Parathyroid adenoma (tissue), 2 donors: Measurements from ENCODE around the gene VAPB.

Experiments
- H2AFZ ChIP-seq: fragments of 300-600 bp; sonication (generic); one replicate; pipeline ENCODE4 v1.7.0; 2017; ENCODE audit warnings: antibody characterized with exemption, mild to moderate bottlenecking
- H3K27ac ChIP-seq: fragments of 300-600 bp; sonication (generic); one replicate; pipeline ENCODE4 v1.7.0; 2017
- H3K27me3 ChIP-seq: fragments of 300-600 bp; sonication (generic); one replicate; pipeline ENCODE4 v1.7.0; 2017; ENCODE audit warnings: low read length; ENCODE audit not compliant: control insufficient read depth, insufficient read depth
- H3K36me3 ChIP-seq: fragments of 300-600 bp; sonication (generic); one replicate; pipeline ENCODE4 v1.7.0; 2017; ENCODE audit warnings: low read length; ENCODE audit not compliant: control insufficient read depth, insufficient read depth
- H3K4me1 ChIP-seq: fragments of 300-600 bp; sonication (generic); one replicate; pipeline ENCODE4 v1.7.0; 2017; ENCODE audit warnings: control low read depth
- H3K4me2 ChIP-seq: fragments of 300-600 bp; sonication (generic); one replicate; pipeline ENCODE4 v1.7.0; 2017; ENCODE audit warnings: low read length
- H3K4me3 ChIP-seq: fragments of 300-600 bp; sonication (generic); one replicate; pipeline ENCODE4 v1.7.0; 2017; ENCODE audit warnings: low read depth, low read length
- H3K79me2 ChIP-seq: fragments of 300-600 bp; sonication (generic); one replicate; pipeline ENCODE4 v1.7.0; 2017; ENCODE audit warnings: control low read depth
- H3K9ac ChIP-seq: fragments of 300-600 bp; sonication (generic); one replicate; pipeline ENCODE4 v1.7.0; 2017; ENCODE audit warnings: mild to moderate bottlenecking
- H3K9me3 ChIP-seq: fragments of 300-600 bp; sonication (generic); one replicate; pipeline ENCODE4 v1.7.0; 2017; ENCODE audit warnings: low read length; ENCODE audit not compliant: control insufficient read depth
- TF ChIP-seq, protein P1 (sequence below): fragments of 300-600 bp; sonication (generic); IDR thresholded peaks from one replicate; pipeline ENCODE4 v1.7.0; 2017; ENCODE audit warnings: antibody characterized with exemption, mild to moderate bottlenecking
- donor health status: primary hyperparathyroidism.

VAPB gene, protein sequence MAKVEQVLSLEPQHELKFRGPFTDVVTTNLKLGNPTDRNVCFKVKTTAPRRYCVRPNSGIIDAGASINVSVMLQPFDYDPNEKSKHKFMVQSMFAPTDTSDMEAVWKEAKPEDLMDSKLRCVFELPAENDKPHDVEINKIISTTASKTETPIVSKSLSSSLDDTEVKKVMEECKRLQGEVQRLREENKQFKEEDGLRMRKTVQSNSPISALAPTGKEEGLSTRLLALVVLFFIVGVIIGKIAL

DNA sequence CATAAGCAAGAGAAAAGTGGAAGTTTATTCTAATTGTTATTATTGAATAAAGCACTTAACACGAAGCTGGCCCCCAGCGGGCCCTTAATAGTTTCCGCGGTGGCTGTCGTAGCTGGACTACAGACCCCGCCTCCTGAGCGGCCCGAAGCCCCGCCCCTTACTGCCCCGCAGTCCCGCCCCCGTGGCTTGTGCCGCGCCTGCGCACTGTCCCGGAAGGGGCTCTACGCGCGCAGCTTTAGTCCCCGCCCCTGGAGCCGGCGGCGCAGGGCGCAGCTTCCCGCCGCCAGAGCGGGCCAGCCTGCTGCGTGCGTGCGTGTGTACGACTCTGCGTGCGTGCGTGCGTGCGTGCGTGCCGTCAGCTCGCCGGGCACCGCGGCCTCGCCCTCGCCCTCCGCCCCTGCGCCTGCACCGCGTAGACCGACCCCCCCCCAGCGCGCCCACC, at the start of gene VAPB:
TSS of gene VAPB (plus strand) at position 348 of the 442 bp plus-strand sequence. CDS start 231 bp downstream, outside the sequence.
- H2AFZ ChIP-seq, result peak within 1 kb of the TSS; percentile 93
- TF ChIP-seq, protein P1, sequence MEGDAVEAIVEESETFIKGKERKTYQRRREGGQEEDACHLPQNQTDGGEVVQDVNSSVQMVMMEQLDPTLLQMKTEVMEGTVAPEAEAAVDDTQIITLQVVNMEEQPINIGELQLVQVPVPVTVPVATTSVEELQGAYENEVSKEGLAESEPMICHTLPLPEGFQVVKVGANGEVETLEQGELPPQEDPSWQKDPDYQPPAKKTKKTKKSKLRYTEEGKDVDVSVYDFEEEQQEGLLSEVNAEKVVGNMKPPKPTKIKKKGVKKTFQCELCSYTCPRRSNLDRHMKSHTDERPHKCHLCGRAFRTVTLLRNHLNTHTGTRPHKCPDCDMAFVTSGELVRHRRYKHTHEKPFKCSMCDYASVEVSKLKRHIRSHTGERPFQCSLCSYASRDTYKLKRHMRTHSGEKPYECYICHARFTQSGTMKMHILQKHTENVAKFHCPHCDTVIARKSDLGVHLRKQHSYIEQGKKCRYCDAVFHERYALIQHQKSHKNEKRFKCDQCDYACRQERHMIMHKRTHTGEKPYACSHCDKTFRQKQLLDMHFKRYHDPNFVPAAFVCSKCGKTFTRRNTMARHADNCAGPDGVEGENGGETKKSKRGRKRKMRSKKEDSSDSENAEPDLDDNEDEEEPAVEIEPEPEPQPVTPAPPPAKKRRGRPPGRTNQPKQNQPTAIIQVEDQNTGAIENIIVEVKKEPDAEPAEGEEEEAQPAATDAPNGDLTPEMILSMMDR, result no peak
- peak within 1 kb of the TSS; percentile 74 for H3K4me3 ChIP-seq
- no peaks in the 10 kb centered on the region for H3K36me3 ChIP-seq
- no peaks in the 10 kb centered on the region for H3K27me3 ChIP-seq
- H3K4me2 ChIP-seq, result peak within 1 kb of the TSS; percentile 75
- H3K27ac ChIP-seq, result peak within 1 kb of the TSS; percentile 75
- peaks cover 8% of the 10 kb centered on the region for H3K4me1 ChIP-seq
- no peaks in the 10 kb centered on the region for H3K9me3 ChIP-seq
- peak within 1 kb of the TSS; percentile 77 for H3K9ac ChIP-seq
- H3K79me2 ChIP-seq, result peaks cover 42% of the 10 kb centered on the region

DNA sequence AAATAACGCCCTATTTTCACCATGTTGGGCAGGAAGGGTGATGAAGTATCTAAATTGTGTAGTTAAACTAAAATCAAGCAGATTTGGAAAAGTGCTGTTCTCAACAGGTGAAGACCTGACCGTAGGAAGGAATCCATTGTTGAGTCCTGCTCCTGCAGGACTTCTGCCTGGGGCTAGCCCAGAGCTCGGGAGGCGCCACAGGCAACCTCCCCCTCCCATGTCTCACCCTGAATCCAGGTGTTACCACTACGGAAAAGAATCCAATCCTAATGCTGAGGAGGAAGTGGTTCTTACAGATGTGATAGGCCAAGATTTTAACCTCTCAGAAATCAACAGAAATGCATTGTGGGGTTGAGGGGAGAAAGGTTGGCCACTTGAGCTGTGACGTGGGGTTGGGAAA, 49.3 kb upstream of the VAPB start:
- Histone ChIP-seq H3K9me3 (no peaks in the 10 kb centered on the region), H3K4me1 (peaks cover 16% of the 10 kb centered on the region), H3K36me3 (no peaks in the 10 kb centered on the region), H3K9ac (no peak overlapping the region), H3K79me2 (peaks cover 12% of the 10 kb centered on the region), H3K4me3 (no peak overlapping the region), H2AFZ (no peak overlapping the region), H3K27ac (no peak overlapping the region), H3K4me2 (no peak overlapping the region), H3K27me3 (no peaks in the 10 kb centered on the region)
- TF ChIP-seq, protein P1, result no peak

DNA sequence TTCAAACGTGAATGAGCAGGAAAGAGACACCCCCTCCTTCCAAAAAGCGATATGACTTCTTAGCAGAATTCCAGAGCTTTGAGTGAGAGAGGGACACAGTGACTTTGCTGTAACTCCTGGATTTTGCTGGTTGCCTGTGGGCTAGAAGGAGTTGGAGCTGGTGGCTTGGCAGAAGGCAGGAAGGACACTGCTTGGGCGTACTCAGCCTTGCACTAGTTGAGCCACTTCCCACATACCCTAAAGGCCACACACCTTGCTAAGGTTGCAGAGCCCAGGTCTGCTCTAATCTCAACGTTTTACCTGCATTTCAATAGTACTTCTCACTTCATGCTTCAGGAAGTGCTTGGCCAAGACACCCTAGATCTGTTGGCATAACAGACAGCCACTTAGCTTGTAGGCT, 48.9 kb upstream of the VAPB start:
- H3K36me3 ChIP-seq, result no peaks in the 10 kb centered on the region
- peaks cover 12% of the 10 kb centered on the region for H3K79me2 ChIP-seq
- TF ChIP-seq, protein P1, result no peak

DNA sequence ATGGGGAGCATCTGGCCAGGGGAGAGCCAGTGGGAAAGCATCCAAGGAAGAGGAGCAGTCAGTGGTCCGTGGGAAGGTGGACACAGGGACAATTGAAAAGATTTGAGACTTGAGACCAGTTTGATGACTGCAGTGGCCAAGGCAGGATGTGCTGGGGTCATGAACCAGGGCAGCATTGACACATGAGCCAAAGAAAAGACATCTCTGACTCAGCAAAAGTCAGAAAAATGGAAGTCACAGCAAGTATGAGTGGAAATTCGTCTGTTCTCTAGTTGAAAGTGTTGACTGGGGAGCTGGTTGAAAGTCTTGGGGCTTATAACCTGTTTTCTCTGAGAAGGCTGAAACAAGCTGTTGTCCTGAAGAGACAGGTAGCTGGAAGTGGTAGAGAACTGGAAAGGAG, 48.2 kb upstream of the VAPB start:
- Histone ChIP-seq H3K27me3 (no peaks in the 10 kb centered on the region), H3K4me2 (no peak overlapping the region), H3K36me3 (no peaks in the 10 kb centered on the region), H3K4me3 (no peak overlapping the region), H3K9me3 (no peaks in the 10 kb centered on the region), H3K27ac (no peak overlapping the region), H3K79me2 (peaks cover 12% of the 10 kb centered on the region), H3K4me1 (peaks cover 16% of the 10 kb centered on the region), H2AFZ (no peak overlapping the region), H3K9ac (no peak overlapping the region)
- TF ChIP-seq, protein P1, result no peak

More for the DNA sequence above, 48.9 kb upstream of the VAPB start:
- H3K4me1 ChIP-seq, result peaks cover 16% of the 10 kb centered on the region
- no peak overlapping the region for H2AFZ ChIP-seq
- H3K4me2 ChIP-seq, result no peak overlapping the region
- H3K27me3 ChIP-seq, result no peaks in the 10 kb centered on the region
- H3K9ac ChIP-seq, result no peak overlapping the region
- no peak overlapping the region for H3K4me3 ChIP-seq
- H3K27ac ChIP-seq, result no peak overlapping the region
- H3K9me3 ChIP-seq, result no peaks in the 10 kb centered on the region
